GM12874 (cell line): ENCODE results near the gene NR6A1.

Experiments used
- TF ChIP-seq, protein P1 (sequence below): IDR thresholded peaks from 2 replicates; pipeline ENCODE4 v1.5.1; 2011; ENCODE audit warnings: low read depth, mild to moderate bottlenecking, control low read depth, low read length, moderate library complexity; ENCODE audit not compliant: insufficient read depth

NR6A1 gene

DNA sequence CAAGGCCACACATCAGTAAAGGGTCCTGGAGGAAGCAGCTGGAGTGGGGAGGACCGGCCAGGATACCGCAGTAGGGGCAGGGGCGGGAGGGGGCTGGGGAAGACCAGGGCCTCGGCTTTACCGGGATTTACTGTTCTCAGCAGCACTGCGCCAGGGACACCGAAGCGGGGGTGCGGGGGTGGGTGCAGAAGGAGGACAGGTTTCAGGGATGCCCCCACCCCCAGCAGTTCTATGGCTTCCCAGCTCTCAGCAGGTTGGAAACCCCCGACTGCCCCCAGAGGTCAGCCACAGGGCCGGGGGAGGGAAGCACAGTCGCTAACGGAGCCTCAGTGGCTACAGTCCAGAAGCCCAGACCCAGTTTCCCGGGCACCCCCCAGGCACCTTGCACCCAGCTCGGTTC, 285.2 kb downstream of the NR6A1 start:
- TF ChIP-seq, protein P1, sequence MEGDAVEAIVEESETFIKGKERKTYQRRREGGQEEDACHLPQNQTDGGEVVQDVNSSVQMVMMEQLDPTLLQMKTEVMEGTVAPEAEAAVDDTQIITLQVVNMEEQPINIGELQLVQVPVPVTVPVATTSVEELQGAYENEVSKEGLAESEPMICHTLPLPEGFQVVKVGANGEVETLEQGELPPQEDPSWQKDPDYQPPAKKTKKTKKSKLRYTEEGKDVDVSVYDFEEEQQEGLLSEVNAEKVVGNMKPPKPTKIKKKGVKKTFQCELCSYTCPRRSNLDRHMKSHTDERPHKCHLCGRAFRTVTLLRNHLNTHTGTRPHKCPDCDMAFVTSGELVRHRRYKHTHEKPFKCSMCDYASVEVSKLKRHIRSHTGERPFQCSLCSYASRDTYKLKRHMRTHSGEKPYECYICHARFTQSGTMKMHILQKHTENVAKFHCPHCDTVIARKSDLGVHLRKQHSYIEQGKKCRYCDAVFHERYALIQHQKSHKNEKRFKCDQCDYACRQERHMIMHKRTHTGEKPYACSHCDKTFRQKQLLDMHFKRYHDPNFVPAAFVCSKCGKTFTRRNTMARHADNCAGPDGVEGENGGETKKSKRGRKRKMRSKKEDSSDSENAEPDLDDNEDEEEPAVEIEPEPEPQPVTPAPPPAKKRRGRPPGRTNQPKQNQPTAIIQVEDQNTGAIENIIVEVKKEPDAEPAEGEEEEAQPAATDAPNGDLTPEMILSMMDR, result no peak

DNA sequence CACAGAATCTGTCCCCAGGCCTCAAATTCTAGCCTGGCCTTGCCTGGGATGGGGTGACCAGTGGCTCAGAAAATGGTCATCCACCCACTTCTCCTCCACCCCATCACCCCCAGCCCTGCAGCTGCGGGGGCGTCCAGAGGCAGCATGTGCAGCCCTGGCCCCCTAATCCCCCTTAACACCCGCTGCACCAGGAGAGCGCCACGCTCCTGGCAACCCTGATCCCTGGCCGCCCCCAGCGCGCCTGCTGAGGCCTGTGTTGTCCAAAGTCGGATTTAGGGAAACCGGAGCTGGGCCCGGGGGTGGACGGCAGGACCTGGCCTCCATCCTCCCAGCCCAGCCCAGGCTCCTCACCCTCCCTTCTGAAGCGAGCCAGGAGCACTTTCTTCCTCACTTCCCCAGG, 285.9 kb downstream of the NR6A1 start:
- TF ChIP-seq, protein P1, result no peak

DNA sequence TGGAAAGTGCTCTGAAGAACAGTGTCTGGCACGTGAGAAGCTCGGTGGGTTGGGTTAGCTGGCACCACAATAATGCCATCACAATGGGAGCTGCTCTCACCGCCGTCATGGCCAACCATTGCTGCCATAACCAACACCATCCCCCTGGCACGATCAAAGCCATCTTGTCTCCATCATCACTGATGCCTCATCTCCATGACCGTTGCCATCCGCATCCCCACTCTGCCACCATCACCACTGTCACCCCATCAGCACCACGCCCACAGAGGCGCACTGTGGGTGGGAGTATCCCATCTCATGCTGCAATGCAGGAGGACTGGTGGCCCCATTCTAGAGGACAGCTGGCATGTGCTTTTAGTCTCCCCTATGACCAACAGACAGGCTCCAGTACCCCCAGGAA, 287.6 kb downstream of the NR6A1 start:
- TF ChIP-seq, protein P1, result no peak

DNA sequence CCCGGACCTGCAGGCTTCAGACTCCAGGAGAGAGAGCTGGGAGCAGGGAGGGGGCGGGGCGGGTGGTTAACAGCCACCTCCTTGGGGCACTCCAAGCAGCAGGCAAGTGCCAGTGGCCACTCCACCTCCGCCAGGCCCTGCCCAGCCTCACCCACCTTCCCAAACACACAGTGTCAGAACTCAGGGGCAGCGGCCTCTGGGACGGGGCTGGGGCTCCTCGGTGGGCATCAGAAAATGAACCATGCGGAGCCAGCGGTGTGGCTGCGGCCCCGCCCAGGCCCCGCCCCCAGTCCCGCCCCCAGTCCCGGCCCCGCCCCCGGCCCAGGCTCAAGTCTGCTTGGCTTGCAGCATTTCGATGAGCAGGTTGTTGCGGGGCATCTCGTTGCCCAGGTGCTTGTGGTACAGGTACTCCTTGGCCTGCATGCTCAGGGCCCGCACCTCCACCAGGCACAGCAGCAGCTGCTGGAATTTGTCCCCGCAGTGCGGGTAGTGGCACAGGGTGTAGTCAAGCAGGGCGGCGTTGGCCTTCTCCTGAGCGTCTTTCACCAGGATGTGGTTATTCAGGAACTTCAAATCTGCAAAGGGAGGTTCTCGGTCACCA, 288.6 kb downstream of the NR6A1 start:
- TF ChIP-seq, protein P1, result no peak

DNA sequence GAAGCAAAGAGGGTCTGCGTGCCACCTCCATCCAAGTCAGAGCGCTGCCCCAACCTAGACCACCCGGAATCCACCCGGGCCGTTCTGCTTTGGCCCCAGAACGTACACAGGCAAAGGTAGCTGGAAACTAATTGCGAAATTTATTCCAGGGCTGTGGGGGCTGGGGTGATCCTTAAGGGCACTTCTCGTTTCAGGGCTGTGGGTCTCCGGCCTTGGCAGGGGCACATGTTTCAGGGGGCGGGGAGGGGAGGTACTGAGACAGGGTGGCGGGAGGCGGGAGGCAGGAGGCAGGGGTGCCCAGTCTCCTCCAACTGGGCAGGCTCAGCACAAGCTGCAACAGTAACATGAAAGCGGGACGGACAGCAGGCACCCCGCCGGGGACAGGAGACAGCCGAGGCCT, 290.0 kb downstream of the NR6A1 start:
- TF ChIP-seq, protein P1, result no peak

DNA sequence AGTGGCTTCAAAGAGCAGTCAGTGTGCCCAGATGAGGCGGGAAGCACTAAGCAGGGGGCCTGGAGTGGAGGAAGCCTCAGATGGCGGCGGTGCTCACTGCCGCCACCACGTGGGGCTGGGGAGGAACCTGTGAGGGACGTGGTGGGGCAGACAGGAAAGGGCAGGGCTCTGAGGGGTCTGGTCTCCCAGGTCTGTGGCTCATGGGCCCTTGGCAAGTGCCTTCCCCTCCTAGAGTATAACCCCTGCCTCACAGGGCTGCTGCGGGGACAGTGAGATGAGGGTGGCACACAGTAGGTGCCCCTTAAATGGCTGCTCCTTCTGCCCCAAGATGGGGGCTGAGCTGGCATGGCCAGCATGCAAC, 290.5 kb downstream of the NR6A1 start:
- TF ChIP-seq, protein P1, result peak; percentile 65

DNA sequence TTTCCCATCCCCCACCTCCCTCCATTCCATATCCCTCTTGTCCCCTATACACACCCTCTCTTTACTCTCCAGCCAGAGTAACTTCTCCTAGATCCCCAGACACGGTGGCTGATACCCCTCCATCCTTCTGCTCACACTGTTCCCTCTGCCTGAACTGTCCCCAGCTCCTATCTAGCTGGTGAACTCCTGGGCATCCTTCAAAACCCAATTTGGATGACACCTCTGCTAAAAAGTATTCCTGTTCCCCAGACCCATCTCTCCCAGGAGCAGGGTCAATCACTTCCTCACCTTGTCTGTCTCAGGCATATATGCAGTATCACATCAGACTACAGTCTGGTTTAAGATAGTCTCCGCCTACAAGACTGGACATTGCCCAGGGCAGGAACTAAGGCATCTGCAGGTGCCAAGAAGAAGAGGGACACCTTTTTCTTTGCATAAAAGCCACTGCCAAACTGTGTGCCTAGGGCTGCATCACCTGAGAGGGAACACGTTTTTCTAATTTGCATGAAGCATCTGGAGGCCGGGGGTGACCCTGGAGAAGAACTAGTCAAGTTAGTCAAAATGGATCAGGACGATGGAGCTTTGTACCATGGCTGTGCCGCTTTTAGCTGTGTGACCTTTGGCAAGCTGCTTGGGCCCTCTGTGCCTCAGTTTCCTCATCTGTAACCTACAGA, 291.0 kb downstream of the NR6A1 start:
- TF ChIP-seq, protein P1, result no peak
